Inferior parietal cortex (tissue), 1 donor: ENCODE data around the gene HMGCS1.
"Not testable (repeated sequence)": the region's sequence is repeated elsewhere in the genome, so short reads cannot be mapped to it uniquely, and the experiment has no call there.

Experiments used
- DNase-seq: peaks from one replicate; pipeline ENCODE4 v3.0.0-alpha.2; 2016; ENCODE audit errors: extremely low spot score

Gene HMGCS1

DNA sequence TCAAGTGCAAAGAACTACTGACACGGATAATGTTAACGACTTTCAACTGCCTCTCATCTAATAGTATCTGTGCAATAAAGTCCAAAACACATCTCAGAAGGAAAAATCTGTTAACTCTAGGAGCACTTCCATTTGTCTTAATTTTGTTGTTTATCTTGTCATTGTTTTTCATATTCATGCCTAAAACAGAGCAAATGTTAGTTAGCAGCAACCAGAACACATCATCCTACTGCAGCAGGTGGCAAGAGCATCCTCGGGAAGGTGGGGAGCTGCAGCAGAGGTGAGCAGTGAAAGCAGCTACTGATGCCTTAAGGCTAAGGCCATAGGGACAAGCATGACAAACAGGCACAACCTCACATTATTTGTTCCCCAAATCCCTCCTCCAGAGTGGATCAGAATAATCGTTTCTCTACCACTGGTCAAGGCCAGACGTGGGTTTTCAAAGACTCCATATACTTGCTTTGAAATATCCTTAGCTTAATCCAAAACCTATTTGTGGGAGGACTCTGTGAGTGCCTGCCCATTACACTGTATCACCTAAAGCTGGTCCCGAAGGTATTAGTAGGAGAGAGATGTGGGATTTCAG, 1.0 kb downstream of the HMGCS1 start:
- DNase-seq: no peak

- no peak for DNase-seq
Measured at GRCh38 chr5:43309637-43310036, 3.6 kb downstream of the HMGCS1 start.

- no peak for DNase-seq
Measured at GRCh38 chr5:43309122-43309521, 4.1 kb downstream of the HMGCS1 start.

- DNase-seq: not testable (repeated sequence)
Measured at GRCh38 chr5:43306954-43307353, 6.3 kb downstream of the HMGCS1 start.

DNA sequence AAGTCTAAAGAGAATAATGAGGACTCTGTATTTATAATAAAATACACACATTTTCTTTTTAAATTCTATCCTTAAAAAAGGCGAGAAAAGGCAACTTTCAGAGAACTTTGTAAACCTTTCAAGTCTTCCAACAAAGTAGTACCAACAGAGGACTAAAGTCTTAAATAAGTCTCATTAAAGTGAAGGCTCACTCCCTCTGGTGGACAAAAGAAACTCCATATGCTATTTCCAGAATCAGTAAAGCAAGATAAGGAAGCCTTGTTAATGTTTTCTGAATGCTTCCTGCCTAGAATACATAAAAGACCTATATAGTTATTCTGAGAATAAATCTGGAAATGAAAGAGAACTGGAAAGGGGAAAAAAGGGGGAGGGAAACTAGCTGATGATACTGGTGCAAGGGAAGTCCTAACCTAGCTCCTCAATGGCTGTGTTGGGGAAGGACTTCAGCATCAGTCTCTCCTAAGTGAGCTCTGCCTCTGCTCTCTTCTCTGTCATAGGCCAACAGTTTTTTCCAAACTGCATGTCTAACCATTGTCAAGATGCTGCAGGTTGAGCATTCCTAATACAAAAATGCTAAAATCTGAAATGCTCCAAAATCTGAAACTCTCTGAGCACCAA, 7.2 kb downstream of the HMGCS1 start:
- DNase-seq: peak; percentile 84

- DNase-seq: no peak
Measured at GRCh38 chr5:43304525-43304924, 8.7 kb downstream of the HMGCS1 start.

DNA sequence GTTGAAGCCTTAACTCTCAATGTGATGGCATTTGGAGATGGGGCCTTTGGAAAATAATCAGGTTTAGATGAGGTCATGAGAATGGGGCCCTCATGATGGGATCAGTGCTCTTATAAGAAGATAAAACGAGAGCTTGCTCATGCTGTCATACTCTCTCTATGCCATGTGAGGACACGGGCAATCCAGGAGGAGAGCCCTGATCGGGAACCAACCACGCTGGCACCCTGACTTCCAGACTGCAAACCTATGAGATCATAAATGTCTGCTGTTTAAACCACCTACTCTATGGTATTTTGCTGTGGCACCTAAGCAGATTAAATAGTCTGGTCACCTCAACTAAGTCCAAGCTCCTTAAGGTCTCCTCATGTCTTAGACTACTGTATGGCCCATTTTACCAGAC, 10.0 kb downstream of the HMGCS1 start:
- DNase-seq: no peak

- DNase-seq: no peak
Measured at GRCh38 chr5:43302481-43302880, 10.7 kb downstream of the HMGCS1 start.

GRCh38 chr5:43301653-43302091, 11.5 kb downstream of the HMGCS1 start:
- no peak for DNase-seq

DNA sequence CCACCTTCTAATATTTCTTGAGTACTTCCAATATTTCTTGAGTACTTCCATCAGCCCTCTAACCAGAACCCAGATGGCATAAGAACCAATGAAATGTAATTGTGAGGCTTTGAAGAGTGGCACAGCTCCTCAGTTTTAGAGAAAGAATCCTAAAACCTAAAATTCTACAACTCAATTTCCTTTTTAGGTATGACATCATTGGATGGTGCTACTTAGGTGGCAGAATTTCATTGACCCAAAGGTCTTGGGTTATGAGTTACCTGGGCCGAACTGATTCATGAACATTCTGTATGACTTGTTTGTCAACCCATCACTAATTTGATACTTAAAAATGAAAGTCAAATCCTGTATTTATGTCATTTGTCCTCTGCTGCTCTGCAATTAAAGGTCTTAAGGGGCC, 13.1 kb downstream of the HMGCS1 start:
- DNase-seq: no peak

GRCh38 chr5:43298443-43298842, 14.8 kb downstream of the HMGCS1 start:
- no peak for DNase-seq

GRCh38 chr5:43296835-43297234, 16.4 kb downstream of the HMGCS1 start:
- no peak for DNase-seq

DNA sequence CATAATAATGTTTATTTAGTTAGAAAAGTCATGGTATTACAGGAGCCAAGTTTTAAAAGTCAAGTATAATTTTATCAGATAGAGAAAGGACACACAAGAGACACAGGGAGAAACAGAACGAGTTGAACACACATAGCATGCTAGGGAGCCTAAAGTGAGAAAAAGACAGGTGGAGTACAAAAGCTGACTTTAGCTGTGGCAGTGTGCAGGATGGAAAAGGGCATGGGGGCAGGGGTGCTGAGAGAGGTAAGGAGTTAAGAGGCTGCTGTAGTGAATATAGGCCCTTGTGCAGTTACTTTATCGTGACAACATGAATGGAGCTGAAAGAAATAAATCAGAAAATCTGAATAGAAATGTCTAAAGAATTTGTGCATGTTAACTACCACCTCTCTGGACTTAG, 18.0 kb downstream of the HMGCS1 start:
- no peak for DNase-seq

GRCh38 chr5:43294226-43294625, 19.0 kb downstream of the HMGCS1 start:
- no peak for DNase-seq

DNA sequence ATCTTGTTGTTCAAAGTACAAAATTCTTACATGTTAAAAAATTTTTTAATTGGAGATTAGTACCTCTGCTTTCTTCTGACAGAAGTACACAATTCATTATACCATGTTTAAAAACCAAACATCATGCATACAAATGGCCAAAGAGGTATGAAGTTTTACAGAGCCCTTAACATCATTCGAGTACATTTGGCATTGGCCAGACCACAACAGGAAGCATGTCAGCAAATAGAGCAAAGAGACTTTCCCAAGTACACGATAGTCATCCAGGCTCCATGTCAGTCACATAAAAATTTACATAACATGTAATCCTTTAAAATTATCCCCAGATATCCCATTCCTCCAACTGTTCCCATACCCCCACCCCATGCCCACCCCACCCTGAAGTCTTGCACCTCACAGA, 22.5 kb downstream of the HMGCS1 start:
- DNase-seq: no peak

DNA sequence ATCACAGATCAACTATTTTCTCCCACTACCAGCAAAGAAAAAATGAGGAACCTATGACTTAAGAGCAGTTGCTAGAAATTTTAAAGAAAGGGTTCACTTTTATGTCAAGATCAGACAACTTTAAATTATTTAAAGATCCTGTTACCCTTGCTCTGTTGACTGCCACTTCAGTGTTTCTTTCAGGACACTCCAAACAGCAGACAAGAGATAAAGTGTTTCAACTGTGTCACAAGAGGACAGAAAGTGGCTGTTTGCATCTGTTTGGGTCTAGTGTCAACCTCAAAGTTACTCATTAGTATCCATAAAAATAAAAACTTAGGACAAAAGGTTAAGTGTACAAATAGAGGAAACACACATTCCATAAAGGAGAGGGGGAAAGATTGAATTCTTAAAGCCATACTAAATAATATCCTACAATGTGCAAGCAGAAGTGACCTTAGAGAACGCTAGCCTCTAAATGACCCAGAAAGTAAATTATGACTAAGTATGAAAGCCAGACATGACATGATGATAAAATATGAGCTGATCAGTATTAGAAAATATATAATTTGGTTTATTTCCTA, 24.9 kb downstream of the HMGCS1 start:
- DNase-seq: no peak

GRCh38 chr5:43287493-43287892, 25.7 kb downstream of the HMGCS1 start:
- no peak for DNase-seq

GRCh38 chr5:43286623-43287022, 26.6 kb downstream of the HMGCS1 start:
- DNase-seq: no peak

DNA sequence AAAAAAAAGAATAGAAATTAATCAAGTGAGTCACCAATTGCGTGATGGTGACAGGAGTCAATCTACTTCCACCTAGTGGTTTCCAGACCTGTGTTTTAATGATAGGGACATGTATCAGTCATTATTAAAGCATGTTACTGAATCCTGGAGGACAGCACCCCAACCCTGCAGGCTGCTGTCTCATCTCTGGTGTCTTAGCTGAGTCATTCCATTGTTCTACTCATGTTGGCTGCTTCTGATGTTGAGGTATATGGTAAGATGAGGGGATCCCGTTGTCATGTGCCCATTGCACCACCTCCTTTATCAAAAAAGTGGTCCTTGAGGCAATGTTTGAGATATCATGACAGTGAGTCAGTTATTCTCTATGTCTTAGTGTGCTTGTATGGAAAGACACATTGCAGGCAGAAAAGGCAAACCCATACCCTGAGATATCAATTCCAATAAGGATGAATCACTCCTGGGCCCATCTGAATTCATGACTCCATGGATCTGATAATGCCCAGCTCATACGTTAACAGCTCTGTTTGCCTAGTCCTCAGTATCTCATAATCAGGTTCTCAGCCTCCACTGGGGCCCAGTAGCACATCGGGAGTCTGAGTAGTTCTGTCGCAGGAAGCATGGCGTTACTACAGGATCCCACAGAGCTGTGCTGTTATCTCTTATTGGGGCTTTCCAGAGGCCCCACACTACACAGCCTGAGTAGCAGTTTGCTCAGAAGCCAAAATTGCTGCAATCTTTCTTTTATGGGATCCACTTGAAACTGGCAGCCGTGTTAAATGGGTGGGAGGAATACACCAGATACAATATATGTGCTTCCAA, 31.2 kb downstream of the HMGCS1 start:
- no peak for DNase-seq

DNA sequence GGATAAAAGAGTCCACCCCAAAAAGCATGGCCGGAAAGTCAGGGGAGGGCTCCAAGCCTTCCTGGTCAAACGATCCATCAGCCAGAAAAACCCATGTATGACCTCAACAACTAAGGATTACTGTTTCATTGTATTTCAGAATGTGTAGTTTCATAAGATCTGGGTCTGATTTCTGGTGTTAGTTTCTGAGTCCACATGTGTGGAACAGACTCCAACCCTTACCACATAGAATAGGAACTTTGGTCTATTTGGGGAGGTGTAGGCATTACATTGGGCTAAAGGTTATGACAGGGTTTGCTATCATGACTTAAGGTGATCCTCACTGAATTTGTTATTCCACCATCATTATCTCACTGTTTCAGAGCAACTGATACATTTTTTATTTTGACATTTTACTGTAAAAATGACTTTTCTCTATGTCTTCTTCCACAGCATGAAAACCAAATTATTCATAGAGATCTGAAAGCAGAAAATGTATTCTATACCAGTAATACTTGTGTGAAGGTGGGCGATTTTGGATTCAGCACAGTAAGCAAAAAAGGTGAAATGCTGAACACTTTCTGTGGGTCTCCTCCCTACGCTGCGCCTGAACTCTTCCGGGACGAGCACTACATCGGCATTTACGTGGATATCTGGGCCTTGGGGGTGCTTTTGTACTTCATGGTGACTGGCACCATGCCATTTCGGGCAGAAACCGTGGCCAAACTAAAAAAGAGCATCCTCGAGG, 33.5 kb downstream of the HMGCS1 start:
- DNase-seq: no peak

DNA sequence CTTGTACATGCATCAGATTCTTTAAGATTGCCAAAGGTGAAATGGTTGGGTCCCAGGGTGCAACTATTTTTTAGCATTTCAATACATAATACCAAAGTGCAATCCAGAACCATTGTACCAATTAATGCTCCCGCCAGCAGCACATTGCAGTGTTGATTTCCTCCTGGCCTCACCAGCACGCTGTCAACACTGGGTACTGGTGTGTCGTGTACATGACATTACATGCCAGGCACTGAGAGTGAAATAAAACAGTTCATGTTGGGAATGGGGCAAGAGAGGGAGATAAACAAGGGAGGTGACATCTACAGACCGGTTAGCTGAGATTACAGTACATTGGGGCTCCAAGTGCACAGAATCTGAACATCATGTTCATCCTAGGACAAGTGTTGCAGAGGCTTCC, 37.8 kb downstream of the HMGCS1 start:
- DNase-seq: no peak
